ENCODE measurements around the gene HMOX1.
"Not testable (repeated sequence)": the region's sequence is repeated elsewhere in the genome, so short reads cannot be mapped to it uniquely, and the experiment has no call there.

Gene HMOX1

GRCh38 chr22:35436421-35436820 is 55.5 kb downstream of the HMOX1 start:
- Histone ChIP-seq H3K4me3 (no peak overlapping the region), H3K36me3 (peaks cover 9 to 12% (median 10%) of the 10 kb centered on the region in 3 donors), H3K27me3 (no peaks in the 10 kb centered on the region), H3K9me3 (peaks cover 0 to 12% (median 8%) of the 10 kb centered on the region in 3 donors), H3K4me1 (peaks cover 0 to under 1% (median 0%) of the 10 kb centered on the region in 4 donors), H3K27ac (no peak overlapping the region)
- intact Hi-C loops (cut with DNase I; ENCODE audit: low total_unique reads): no loop called here
- TF ChIP-seq CTCF (IDR thresholded peaks at IDR 0.05): no peak
- no peak for DNase-seq

- no peak for TF ChIP-seq CTCF (IDR thresholded peaks at IDR 0.05)
- Histone ChIP-seq H3K36me3 (peaks cover 9 to 12% (median 10%) of the 10 kb centered on the region in 3 donors), H3K9me3 (peaks cover 0 to 12% (median 8%) of the 10 kb centered on the region in 3 donors), H3K4me1 (no peaks in the 10 kb centered on the region), H3K27me3 (no peaks in the 10 kb centered on the region), H3K27ac (no peak overlapping the region), H3K4me3 (no peak overlapping the region)
- intact Hi-C loops (cut with DNase I; ENCODE audit: low total_unique reads): no loop called here
- no peak for DNase-seq
These were observed 56.2 kb downstream of the HMOX1 start for GRCh38 chr22:35437049-35437448.

GRCh38 chr22:35438673-35439364 is 57.9 kb downstream of the HMOX1 start:
- H3K36me3 ChIP-seq; H3K9me3 ChIP-seq; DNase-seq; H3K27me3 ChIP-seq; intact Hi-C loops (cut with DNase I; ENCODE audit: low total_unique reads); H3K27ac ChIP-seq; H3K4me3 ChIP-seq; H3K4me1 ChIP-seq: not testable (repeated sequence)

GRCh38 chr22:35439365-35439717 is 58.4 kb downstream of the HMOX1 start:
- intact Hi-C loops (cut with DNase I; ENCODE audit: low total_unique reads): no loop called here
- Histone ChIP-seq H3K36me3 (no peaks in the 10 kb centered on the region), H3K27ac (no peak overlapping the region), H3K4me3 (no peak overlapping the region), H3K4me1 (no peaks in the 10 kb centered on the region), H3K9me3 (peaks cover 0 to under 1% (median 0%) of the 10 kb centered on the region in 3 donors), H3K27me3 (no peaks in the 10 kb centered on the region)
- no peak for DNase-seq
- TF ChIP-seq CTCF (IDR thresholded peaks at IDR 0.05): no peak

- no peak overlapping the region for H3K27ac ChIP-seq
- TF ChIP-seq CTCF (IDR thresholded peaks at IDR 0.05): no peak
- no peaks in the 10 kb centered on the region for H3K36me3 ChIP-seq
- no peaks in the 10 kb centered on the region for H3K27me3 ChIP-seq
- no peaks in the 10 kb centered on the region for H3K9me3 ChIP-seq
- H3K4me3 ChIP-seq: no peak overlapping the region
- no peak for DNase-seq
- intact Hi-C loops (cut with DNase I; ENCODE audit: low total_unique reads): no loop called here
- H3K4me1 ChIP-seq: no peaks in the 10 kb centered on the region
These were observed 59.2 kb downstream of the HMOX1 start for GRCh38 chr22:35440129-35440528.

GRCh38 chr22:35441489-35442100 is 60.7 kb downstream of the HMOX1 start:
- no peak for DNase-seq
- no peak for TF ChIP-seq CTCF (IDR thresholded peaks at IDR 0.05)
- H3K27ac ChIP-seq: no peak overlapping the region
- H3K36me3 ChIP-seq: no peaks in the 10 kb centered on the region
- H3K9me3 ChIP-seq: no peaks in the 10 kb centered on the region
- intact Hi-C loops (cut with DNase I; ENCODE audit: low total_unique reads): no loop called here
- no peak overlapping the region for H3K4me3 ChIP-seq
- no peaks in the 10 kb centered on the region for H3K27me3 ChIP-seq
- no peaks in the 10 kb centered on the region for H3K4me1 ChIP-seq
